ENCODE data around the gene TEX264. TPM values are rescaled to one million over a fixed set of nuclear protein-coding genes. Genes with fewer than 3 reads are reported as not detected.
A peak's percentile ranks its signal among the peaks of the same experiment; 100 is the strongest.

Gene TEX264
- total RNA-seq, 1 experiment from 2014 or later: 21.4 TPM

GRCh38 chr3:51671734-51672475 lies 853 bp downstream of the TEX264 start:
- H3K27ac ChIP-seq (ENCODE audit: low read depth, low read length, poor library complexity, severe bottlenecking): peak overlapping the region; percentile 92
- DNase-seq (ENCODE audit: low spot score): peak; percentile 29

DNA sequence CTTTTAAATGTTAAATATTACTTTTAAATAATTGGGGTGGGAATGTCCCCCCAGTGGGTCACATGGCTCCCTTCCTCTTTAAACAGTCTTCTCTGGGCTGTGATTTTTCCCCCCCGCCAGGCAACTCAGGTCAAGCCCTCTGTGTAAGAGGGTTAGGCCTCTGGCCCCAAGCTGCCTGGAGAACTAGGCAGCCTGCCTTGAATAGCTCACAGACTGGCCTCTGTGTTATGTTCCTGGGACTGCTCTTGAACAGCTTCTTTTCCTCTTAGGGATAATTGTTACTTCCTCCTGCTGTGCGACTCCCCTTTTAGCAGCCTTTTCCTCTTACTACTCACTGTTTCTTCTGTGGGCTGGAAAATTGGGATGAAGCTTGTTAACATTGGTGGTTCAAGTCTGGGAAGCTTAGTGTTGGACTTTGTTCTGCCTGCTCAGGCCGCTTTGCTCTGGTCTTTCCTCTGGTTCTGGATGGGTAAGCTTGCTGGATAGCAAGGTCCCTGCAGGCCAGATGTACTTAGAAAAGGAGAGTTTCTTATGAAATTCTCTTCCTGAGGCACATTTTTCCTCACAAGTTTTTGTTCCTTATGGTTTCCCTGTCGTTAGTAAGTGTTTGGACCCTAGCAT lies 2.2 kb downstream of the TEX264 start:
- TF ChIP-seq CTCF (conservative IDR thresholded peaks at IDR 0.05; ENCODE audit: low read depth, low read length) (no peak), EZH2 (IDR thresholded peaks at IDR 0.05; ENCODE audit: borderline replicate concordance, low read depth, low read length, poor library complexity, severe bottlenecking) (no peak)
- intact Hi-C loops (cut with micrococcal nuclease; ENCODE audit: unreplicated experiment): no loop called here

More at GRCh38 chr3:51671734-51672475, 853 bp downstream of the TEX264 start:
- Histone ChIP-seq H3K4me1 (ENCODE audit: insufficient read depth, low read length, poor library complexity, severe bottlenecking) (peaks cover 9% of the 10 kb centered on the region), H3K36me3 (ENCODE audit: insufficient read depth, low read length, poor library complexity, severe bottlenecking) (no peaks in the 10 kb centered on the region), H3K4me3 (ENCODE audit: low read depth, low read length, poor library complexity, severe bottlenecking) (peak overlapping the region; percentile 84), H3K27me3 (replicated peaks; ENCODE audit: insufficient read depth, low read depth, low read length, poor library complexity) (no peaks in the 10 kb centered on the region), H3K9me3 (ENCODE audit: low read depth, low read length, poor library complexity, severe bottlenecking) (no peaks in the 10 kb centered on the region)
- TF ChIP-seq CTCF (conservative IDR thresholded peaks at IDR 0.05; ENCODE audit: low read depth, low read length) (no peak), EZH2 (IDR thresholded peaks at IDR 0.05; ENCODE audit: borderline replicate concordance, low read depth, low read length, poor library complexity, severe bottlenecking) (no peak)
- no TSS peak for BruUV-seq (replicated peaks)
- intact Hi-C loops (cut with micrococcal nuclease; ENCODE audit: unreplicated experiment): no loop called here
- CTCF ChIA-PET: interaction anchor here (1.0 kb wide), 1 partner anchor 10 kb away, joined by 4 read pairs; no protein-coding TSS in a partner anchor
- POLR2A ChIA-PET (ENCODE audit: low non-redundant PET): no interaction called here

GRCh38 chr3:51673802-51674654 lies 3.0 kb downstream of the TEX264 start:
- peaks cover 9% of the 10 kb centered on the region for H3K4me1 ChIP-seq (ENCODE audit: insufficient read depth, low read length, poor library complexity, severe bottlenecking)
- no peak for TF ChIP-seq CTCF (conservative IDR thresholded peaks at IDR 0.05; ENCODE audit: low read depth, low read length)
- no peak for TF ChIP-seq EZH2 (IDR thresholded peaks at IDR 0.05; ENCODE audit: borderline replicate concordance, low read depth, low read length, poor library complexity, severe bottlenecking)

More for the DNA sequence above, 2.2 kb downstream of the TEX264 start:
- H3K4me3 ChIP-seq (ENCODE audit: low read depth, low read length, poor library complexity, severe bottlenecking): no peak overlapping the region
- peaks cover 9% of the 10 kb centered on the region for H3K4me1 ChIP-seq (ENCODE audit: insufficient read depth, low read length, poor library complexity, severe bottlenecking)
- peak; percentile 52 for DNase-seq (ENCODE audit: low spot score)
- POLR2A ChIA-PET (ENCODE audit: low non-redundant PET): no interaction called here
- no peaks in the 10 kb centered on the region for H3K27me3 ChIP-seq (replicated peaks; ENCODE audit: insufficient read depth, low read depth, low read length, poor library complexity)
- no peak overlapping the region for H3K27ac ChIP-seq (ENCODE audit: low read depth, low read length, poor library complexity, severe bottlenecking)
- no peaks in the 10 kb centered on the region for H3K36me3 ChIP-seq (ENCODE audit: insufficient read depth, low read length, poor library complexity, severe bottlenecking)
- no TSS peak for BruUV-seq (replicated peaks)
- no peaks in the 10 kb centered on the region for H3K9me3 ChIP-seq (ENCODE audit: low read depth, low read length, poor library complexity, severe bottlenecking)
- CTCF ChIA-PET: interaction anchor here (0.7 to 1.0 kb wide), 3 partner anchors 9 to 174 kb away, joined by 3 to 5 read pairs (median 3); partner anchors contain the start of gene DCAF1

More at GRCh38 chr3:51673802-51674654, 3.0 kb downstream of the TEX264 start:
- H3K4me3 ChIP-seq (ENCODE audit: low read depth, low read length, poor library complexity, severe bottlenecking): no peak overlapping the region
- no TSS peak for BruUV-seq (replicated peaks)
- H3K27me3 ChIP-seq (replicated peaks; ENCODE audit: insufficient read depth, low read depth, low read length, poor library complexity): no peaks in the 10 kb centered on the region
- DNase-seq (ENCODE audit: low spot score): no peak
- no peaks in the 10 kb centered on the region for H3K9me3 ChIP-seq (ENCODE audit: low read depth, low read length, poor library complexity, severe bottlenecking)
- H3K27ac ChIP-seq (ENCODE audit: low read depth, low read length, poor library complexity, severe bottlenecking): no peak overlapping the region
- intact Hi-C loops (cut with micrococcal nuclease; ENCODE audit: unreplicated experiment): no loop called here
- H3K36me3 ChIP-seq (ENCODE audit: insufficient read depth, low read length, poor library complexity, severe bottlenecking): no peaks in the 10 kb centered on the region
- ChIA-PET POLR2A (ENCODE audit: low non-redundant PET) (no interaction called here), CTCF (interaction anchor here (0.7 kb wide), 1 partner anchor 175 kb away, joined by 3 read pairs; the partner anchor contains the start of gene DCAF1)

Measured in A673 (cell line).